IMR-90 (cell line): ENCODE data around the gene PRKN. TPM values are rescaled to one million over a fixed set of nuclear protein-coding genes. Genes with fewer than 3 reads are reported as not detected.

ENCODE experiments used
- ATAC-seq: fragments of 200-7000 bp; cut with Tn5 transposase; 2 replicates; pipeline ENCODE4 v1.9.1; 2020; ENCODE audit warnings: low read depth, mild to moderate bottlenecking, moderate library complexity
- BruUV-seq: library from RNA; stranded (reverse); fragments of 400-500 nt; replicated peaks from 2 replicates; lab custom pipeline; 2021; lab: Mats Ljungman, UMichigan
- CTCF ChIA-PET: fragments of 300-600 bp; formaldehyde crosslinking; extraction: SDS; loops from one replicate; lab custom pipeline; 2021; ENCODE audit warnings: antibody characterized with exemption; lab: Yijun Ruan, JAX
- POLR2A ChIA-PET: fragments of 300-600 bp; sonication (Branson Sonifier 250); formaldehyde crosslinking; loops from one replicate; lab custom pipeline; 2022; ENCODE audit warnings: antibody characterized with exemption; ENCODE audit not compliant: unreplicated experiment; lab: Charles Lee
- DNase-seq: peaks from one replicate; pipeline ENCODE4 v3.0.0; 2013
- H2AFZ ChIP-seq: replicated peaks from 2 replicates; pipeline ENCODE3; 2013; ENCODE audit warnings: low read length, mild to moderate bottlenecking; ENCODE audit not compliant: poor library complexity
- H2AK5ac ChIP-seq: 2 replicates; pipeline ENCODE4 v1.6.1; 2013; ENCODE audit warnings: low read depth, low read length, inconsistent platforms
- H2AK9ac ChIP-seq: replicated peaks from 2 replicates; pipeline ENCODE3; 2013; ENCODE audit warnings: mild to moderate bottlenecking, low read depth, low read length, moderate library complexity; ENCODE audit not compliant: poor library complexity
- H2BK120ac ChIP-seq: 2 replicates; pipeline ENCODE4 v1.6.1; 2013; ENCODE audit warnings: low read depth, low read length, inconsistent platforms
- H2BK15ac ChIP-seq: 3 replicates; pipeline ENCODE4 v1.6.1; 2013; ENCODE audit warnings: low read depth, low read length, inconsistent platforms
- H2BK20ac ChIP-seq: 2 replicates; pipeline ENCODE4 v1.6.1; 2013; ENCODE audit warnings: low read depth, mild to moderate bottlenecking, inconsistent platforms, low read length, moderate library complexity
- H2BK5ac ChIP-seq: 2 replicates; pipeline ENCODE4 v1.6.1; 2013; ENCODE audit warnings: mild to moderate bottlenecking, low read depth, low read length, inconsistent platforms; ENCODE audit not compliant: poor library complexity, severe bottlenecking
- H3K14ac ChIP-seq: replicated peaks from 2 replicates; pipeline ENCODE4 v1.6.1; 2013; ENCODE audit warnings: low read depth, low read length, inconsistent platforms
- H3K18ac ChIP-seq: 2 replicates; pipeline ENCODE4 v1.6.1; 2013; ENCODE audit warnings: low read depth, low read length, control low read depth
- H3K23ac ChIP-seq: 2 replicates; pipeline ENCODE4 v1.6.1; 2013; ENCODE audit warnings: low read depth, low read length, inconsistent platforms
- H3K27ac ChIP-seq: 2 replicates; pipeline ENCODE4 v1.5.1; 2013; ENCODE audit warnings: mild to moderate bottlenecking, control low read depth, low read length; ENCODE audit not compliant: insufficient read depth
- H3K27me3 ChIP-seq: 2 replicates; pipeline ENCODE4 v1.6.1; 2013; ENCODE audit warnings: low read length; ENCODE audit not compliant: control insufficient read depth, insufficient read depth
- H3K36me3 ChIP-seq: 2 replicates; pipeline ENCODE4 v1.6.1; 2013; ENCODE audit warnings: low read length, mixed read lengths; ENCODE audit not compliant: control insufficient read depth, insufficient read depth
- H3K4ac ChIP-seq: 2 replicates; pipeline ENCODE4 v1.6.1; 2013; ENCODE audit warnings: low read depth, low read length, inconsistent platforms
- H3K4me1 ChIP-seq: 2 replicates; pipeline ENCODE4 v1.6.1; 2013; ENCODE audit warnings: low read length, mixed read lengths; ENCODE audit not compliant: control insufficient read depth, insufficient read depth
- H3K4me2 ChIP-seq: 2 replicates; pipeline ENCODE4 v1.6.1; 2013; ENCODE audit warnings: low read depth, mild to moderate bottlenecking, control low read depth, low read length, moderate library complexity
- H3K4me3 ChIP-seq: 2 replicates; pipeline ENCODE4 v1.5.1; 2013; ENCODE audit warnings: low read depth, mild to moderate bottlenecking, control low read depth, low read length, moderate library complexity; ENCODE audit not compliant: insufficient read depth
- H3K56ac ChIP-seq: 2 replicates; pipeline ENCODE4 v1.6.1; 2013; ENCODE audit warnings: low read length, inconsistent platforms; ENCODE audit not compliant: insufficient read depth; ENCODE audit errors: extremely low read depth
- H3K79me1 ChIP-seq, 2 experiments: 2 replicates each; pipeline ENCODE4 v1.6.1; 2013; ENCODE audit warnings: low read length in 2 of 2, inconsistent platforms in 1 of 2, low read depth in 1 of 2
- H3K9ac ChIP-seq: 2 replicates; pipeline ENCODE4 v1.6.1; 2013; ENCODE audit warnings: low read depth, low read length, control low read depth
- H3K9me1 ChIP-seq: 2 replicates; pipeline ENCODE4 v1.6.1; 2013; ENCODE audit warnings: low read length, inconsistent platforms; ENCODE audit not compliant: insufficient read depth
- H3K9me3 ChIP-seq: 2 replicates; pipeline ENCODE4 v1.6.1; 2013; ENCODE audit warnings: low read length; ENCODE audit not compliant: control insufficient read depth, insufficient read depth
- H4K20me1 ChIP-seq: 2 replicates; pipeline ENCODE4 v1.6.1; 2013; ENCODE audit warnings: low read length, inconsistent platforms; ENCODE audit not compliant: insufficient read depth
- H4K5ac ChIP-seq: 2 replicates; pipeline ENCODE4 v1.6.1; 2013; ENCODE audit warnings: mild to moderate bottlenecking, low read depth, low read length, control low read depth
- H4K8ac ChIP-seq, 2 experiments: 2 replicates each; pipeline ENCODE4 v1.6.1; 2013; ENCODE audit warnings: low read depth in 2 of 2, low read length in 2 of 2, control low read depth in 1 of 2, inconsistent platforms in 1 of 2
- H4K91ac ChIP-seq: 2 replicates; pipeline ENCODE4 v1.6.1; 2013; ENCODE audit warnings: low read depth, low read length, inconsistent platforms; ENCODE audit not compliant: insufficient read depth
- BHLHE40 ChIP-seq: fragments of 150-350 bp; IDR thresholded peaks from 2 replicates; pipeline ENCODE4 v1.6.1; 2016; ENCODE audit warnings: mild to moderate bottlenecking, low read depth, low read length
- CTCF ChIP-seq: conservative IDR thresholded peaks from 2 replicates; pipeline ENCODE4 v1.5.1; 2012; ENCODE audit warnings: mild to moderate bottlenecking, low read depth, low read length, improper control_type of control experiment
- MAFK ChIP-seq: IDR thresholded peaks from 2 replicates; pipeline ENCODE4 v1.6.1; 2012; ENCODE audit warnings: low read depth, low read length, improper control_type of control experiment
- MAZ ChIP-seq: IDR thresholded peaks from 2 replicates; pipeline ENCODE4 v1.6.1; 2012; ENCODE audit warnings: low read depth, mild to moderate bottlenecking, low read length, improper control_type of control experiment, moderate library complexity, borderline replicate concordance
- POLR2A ChIP-seq: IDR thresholded peaks from 2 replicates; pipeline ENCODE4 v1.6.1; 2012; ENCODE audit warnings: mild to moderate bottlenecking, low read depth, low read length
- RAD21 ChIP-seq: IDR thresholded peaks from 2 replicates; pipeline ENCODE4 v1.6.1; 2012; ENCODE audit warnings: low read length, improper control_type of control experiment
- RCOR1 ChIP-seq: IDR thresholded peaks from 2 replicates; pipeline ENCODE4 v1.6.1; 2012; ENCODE audit warnings: mild to moderate bottlenecking, low read length, improper control_type of control experiment; ENCODE audit not compliant: insufficient replicate concordance
- RFX5 ChIP-seq: IDR thresholded peaks from 2 replicates; pipeline ENCODE4 v1.8.0; 2012; ENCODE audit warnings: low read depth, mild to moderate bottlenecking, low read length, moderate library complexity
- SMC3 ChIP-seq: fragments of 150-350 bp; IDR thresholded peaks from 2 replicates; pipeline ENCODE4 v1.6.1; 2016; ENCODE audit warnings: low read depth, mild to moderate bottlenecking, antibody characterized with exemption, low read length, moderate library complexity
- USF2 ChIP-seq: fragments of 150-350 bp; IDR thresholded peaks from 2 replicates; pipeline ENCODE4 v1.6.1; 2017; ENCODE audit warnings: mild to moderate bottlenecking, antibody characterized with exemption, low read length, low read depth
- WGBS, 2 experiments: methylation state at CpG; one replicate each; pipeline versions ENCODE4 v1.1.5 to v1.1.7; 2013; ENCODE audit warnings: missing lambda C conversion rate in 2 of 2; ENCODE audit not compliant: insufficient read length in 1 of 2; ENCODE audit errors: extremely low coverage in 2 of 2; 5-methylcytosine and 5-hydroxymethylcytosine counted together
- dilution Hi-C: fragments of 300-500 bp; cut with HindIII; formaldehyde crosslinking; loops from one replicate; pipeline ENCODE4 v1.14.3; 2018; ENCODE audit warnings: low sequenced_read_pairs; ENCODE audit not compliant: unreplicated experiment
- in situ Hi-C: fragments of 300-500 bp; cut with MboI; formaldehyde crosslinking; loops from 3 replicates; pipeline ENCODE4 v1.14.3; 2019; ENCODE audit warnings: low sequenced_read_pairs, inconsistent platforms, mixed read lengths
- intact Hi-C: fragments of 100-400 bp; cut with micrococcal nuclease; formaldehyde crosslinking; loops from 2 replicates; pipeline ENCODE4 v1.10.0; 2022
- polyA plus RNA-seq, 3 experiments: library from polyadenylated mRNA; depleted of rRNA; stranded (reverse); fragments of >200 nt; gene quantifications; 2 replicates each; pipeline ENCODE4 v1.2.3, GENCODE V29; 2012; ENCODE audit warnings: low replicate concordance in 1 of 3
- total RNA-seq: library from RNA; depleted of rRNA; stranded (reverse); fragments of >200 nt; gene quantifications from 2 replicates; pipeline ENCODE4 v1.2.3, GENCODE V29; 2012
- TF ChIP-seq, protein P1 (sequence below): fragments of 150-350 bp; IDR thresholded peaks from 2 replicates; pipeline ENCODE4 v1.6.1; 2016; ENCODE audit warnings: low read depth, mild to moderate bottlenecking, low read length, moderate library complexity, borderline replicate concordance

PRKN gene
- total and polyA plus RNA-seq, 2 of the 4 experiments (the other 2 are of a cell fraction): 0.15 to 0.18 TPM

GRCh38 chr6:162026843-162027242 lies 700.7 kb downstream of the PRKN start:
- no peak overlapping the region for H3K4me3 ChIP-seq
- H4K91ac ChIP-seq: no peak overlapping the region
- no peaks in the 10 kb centered on the region for H3K4me1 ChIP-seq
- H2AK9ac ChIP-seq: no peak overlapping the region
- TF ChIP-seq USF2 (no peak), CTCF (no peak), POLR2A (no peak), SMC3 (no peak), MAZ (no peak), RCOR1 (no peak), RFX5 (no peak), MAFK (no peak), BHLHE40 (no peak), RAD21 (no peak)
- TF ChIP-seq, protein P1, sequence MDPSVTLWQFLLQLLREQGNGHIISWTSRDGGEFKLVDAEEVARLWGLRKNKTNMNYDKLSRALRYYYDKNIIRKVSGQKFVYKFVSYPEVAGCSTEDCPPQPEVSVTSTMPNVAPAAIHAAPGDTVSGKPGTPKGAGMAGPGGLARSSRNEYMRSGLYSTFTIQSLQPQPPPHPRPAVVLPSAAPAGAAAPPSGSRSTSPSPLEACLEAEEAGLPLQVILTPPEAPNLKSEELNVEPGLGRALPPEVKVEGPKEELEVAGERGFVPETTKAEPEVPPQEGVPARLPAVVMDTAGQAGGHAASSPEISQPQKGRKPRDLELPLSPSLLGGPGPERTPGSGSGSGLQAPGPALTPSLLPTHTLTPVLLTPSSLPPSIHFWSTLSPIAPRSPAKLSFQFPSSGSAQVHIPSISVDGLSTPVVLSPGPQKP: no peak
- H3K27ac ChIP-seq: no peak overlapping the region
- no peak overlapping the region for H2AFZ ChIP-seq
- no peak overlapping the region for H2BK5ac ChIP-seq
- no peak overlapping the region for H2AK5ac ChIP-seq
- H3K9ac ChIP-seq: no peak overlapping the region
- H3K4me2 ChIP-seq: no peak overlapping the region
- ATAC-seq (no peak), DNase-seq (no peak)
- POLR2A ChIA-PET: no interaction called here
- no peak overlapping the region for H3K4ac ChIP-seq
- H3K9me3 ChIP-seq: peaks cover 13% of the 10 kb centered on the region
- in situ Hi-C loops: no loop called here
- BruUV-seq: no TSS peak
- H2BK120ac ChIP-seq: no peak overlapping the region
- no peak overlapping the region for H3K18ac ChIP-seq
- no peaks in the 10 kb centered on the region for H3K79me1 ChIP-seq
- no peak overlapping the region for H3K56ac ChIP-seq
- dilution Hi-C loops: no loop called here
- H2BK15ac ChIP-seq: no peak overlapping the region
- WGBS, 2 experiments: no CpG with 5 or more reads among the region's 4 CpGs
- H3K9me1 ChIP-seq: no peaks in the 10 kb centered on the region
- H3K36me3 ChIP-seq: no peaks in the 10 kb centered on the region
- H3K23ac ChIP-seq: no peak overlapping the region
- no peak overlapping the region for H4K8ac ChIP-seq
- H3K27me3 ChIP-seq: no peaks in the 10 kb centered on the region
- H4K5ac ChIP-seq: no peak overlapping the region
- H4K20me1 ChIP-seq: no peaks in the 10 kb centered on the region
- CTCF ChIA-PET: no interaction called here
- intact Hi-C loops: no loop called here
- H3K14ac ChIP-seq: no peak overlapping the region
- H2BK20ac ChIP-seq: no peak overlapping the region
